ENCODE results near the gene LINGO3.

- TF ChIP-seq, protein P1, sequence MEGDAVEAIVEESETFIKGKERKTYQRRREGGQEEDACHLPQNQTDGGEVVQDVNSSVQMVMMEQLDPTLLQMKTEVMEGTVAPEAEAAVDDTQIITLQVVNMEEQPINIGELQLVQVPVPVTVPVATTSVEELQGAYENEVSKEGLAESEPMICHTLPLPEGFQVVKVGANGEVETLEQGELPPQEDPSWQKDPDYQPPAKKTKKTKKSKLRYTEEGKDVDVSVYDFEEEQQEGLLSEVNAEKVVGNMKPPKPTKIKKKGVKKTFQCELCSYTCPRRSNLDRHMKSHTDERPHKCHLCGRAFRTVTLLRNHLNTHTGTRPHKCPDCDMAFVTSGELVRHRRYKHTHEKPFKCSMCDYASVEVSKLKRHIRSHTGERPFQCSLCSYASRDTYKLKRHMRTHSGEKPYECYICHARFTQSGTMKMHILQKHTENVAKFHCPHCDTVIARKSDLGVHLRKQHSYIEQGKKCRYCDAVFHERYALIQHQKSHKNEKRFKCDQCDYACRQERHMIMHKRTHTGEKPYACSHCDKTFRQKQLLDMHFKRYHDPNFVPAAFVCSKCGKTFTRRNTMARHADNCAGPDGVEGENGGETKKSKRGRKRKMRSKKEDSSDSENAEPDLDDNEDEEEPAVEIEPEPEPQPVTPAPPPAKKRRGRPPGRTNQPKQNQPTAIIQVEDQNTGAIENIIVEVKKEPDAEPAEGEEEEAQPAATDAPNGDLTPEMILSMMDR (IDR thresholded peaks at IDR 0.05): no peak
- TF ChIP-seq POLR2A (IDR thresholded peaks at IDR 0.05): no peak
These were observed 21.4 kb downstream of the LINGO3 start for GRCh38 chr19:2286402-2287140.
